WTC11 (cell line): ENCODE data around the gene CTNND2. TPM values are rescaled to one million over a fixed set of nuclear protein-coding genes. Genes with fewer than 3 reads are reported as not detected.

Experiments used
- ATAC-seq: fragments of 200-7000 bp; cut with Tn5 transposase; 2 replicates; pipeline ENCODE4 v1.10.0; 2021; ENCODE audit warnings: mild to moderate bottlenecking, moderate library complexity
- CTCF ChIA-PET: fragments of 300-600 bp; sonication (Branson Sonifier 250); formaldehyde crosslinking; loops from one replicate; lab custom pipeline; 2021; ENCODE audit warnings: antibody characterized with exemption; lab: Charles Lee
- POLR2A ChIA-PET: fragments of 350-600 bp; sonication (Branson Sonifier 250); formaldehyde crosslinking; loops from one replicate; lab custom pipeline; 2021; ENCODE audit warnings: antibody characterized with exemption; lab: Charles Lee
- DNase-seq: peaks from one replicate; pipeline ENCODE4 v3.0.0; 2021; ENCODE audit warnings: low spot score
- H3K27ac Mint-ChIP-seq: 2 replicates; pipeline ENCODE4 v1.8.0; 2021; ENCODE audit warnings: mixed read lengths
- H3K27me3 Mint-ChIP-seq: 2 replicates; pipeline ENCODE4 v1.8.0; 2021; ENCODE audit warnings: low read depth, mild to moderate bottlenecking, moderate library complexity, mixed read lengths
- H3K36me3 Mint-ChIP-seq: 2 replicates; pipeline ENCODE4 v1.8.0; 2021; ENCODE audit warnings: mixed read lengths
- H3K4me1 Mint-ChIP-seq: 2 replicates; pipeline ENCODE4 v1.8.0; 2022; ENCODE audit warnings: mixed read lengths
- H3K4me3 Mint-ChIP-seq: 2 replicates; pipeline ENCODE4 v1.8.0; 2021; ENCODE audit warnings: mild to moderate bottlenecking, moderate library complexity, mixed read lengths
- H3K9me3 Mint-ChIP-seq: 2 replicates; pipeline ENCODE4 v1.8.0; 2021; ENCODE audit warnings: mixed read lengths
- AR ChIP-seq: fragments of 250-450 bp; sonication (Bioruptor Pico); IDR thresholded peaks from 2 replicates; pipeline ENCODE4 v1.9.0; 2021; ENCODE audit warnings: mild to moderate bottlenecking
- CBFB ChIP-seq: sonication (generic); formaldehyde crosslinking; IDR thresholded peaks from 2 replicates; pipeline ENCODE4 v1.8.1; 2022; ENCODE audit warnings: mild to moderate bottlenecking, low read depth, missing genetic modification reagents
- CREM ChIP-seq: sonication (generic); formaldehyde crosslinking; IDR thresholded peaks from 2 replicates; pipeline ENCODE4 v1.8.1; 2022; ENCODE audit warnings: mild to moderate bottlenecking, missing genetic modification reagents, moderate library complexity
- ELF4 ChIP-seq: sonication (generic); formaldehyde crosslinking; IDR thresholded peaks from 2 replicates; pipeline ENCODE4 v1.8.1; 2022; ENCODE audit warnings: low read depth, mild to moderate bottlenecking, moderate library complexity, missing genetic modification reagents
- ESRRA ChIP-seq: sonication (generic); formaldehyde crosslinking; IDR thresholded peaks from 2 replicates; pipeline ENCODE4 v1.8.1; 2022; ENCODE audit warnings: mild to moderate bottlenecking, missing genetic modification reagents, borderline replicate concordance
- FOXP1 ChIP-seq: sonication (generic); formaldehyde crosslinking; IDR thresholded peaks from 2 replicates; pipeline ENCODE4 v1.8.0; 2022; ENCODE audit warnings: missing genetic modification reagents, mild to moderate bottlenecking, moderate library complexity, borderline replicate concordance
- GABPB1 ChIP-seq: sonication (generic); formaldehyde crosslinking; IDR thresholded peaks from 2 replicates; pipeline ENCODE4 v1.8.1; 2023; ENCODE audit warnings: mild to moderate bottlenecking, missing genetic modification reagents
- GRHL2 ChIP-seq: fragments of 250-450 bp; sonication (Bioruptor Pico); IDR thresholded peaks from 2 replicates; pipeline ENCODE4 v1.8.0; 2022; ENCODE audit warnings: mild to moderate bottlenecking, moderate library complexity; ENCODE audit not compliant: insufficient replicate concordance, severe bottlenecking
- NFE2L1 ChIP-seq: sonication (generic); formaldehyde crosslinking; IDR thresholded peaks from 2 replicates; pipeline ENCODE4 v1.8.1; 2023; ENCODE audit warnings: missing genetic modification reagents
- NR3C1 ChIP-seq: sonication (generic); formaldehyde crosslinking; conservative IDR thresholded peaks from 2 replicates; pipeline ENCODE4 v1.8.1; 2023; ENCODE audit warnings: low read depth, mild to moderate bottlenecking, missing genetic modification reagents
- PRRX2 ChIP-seq: fragments of 250-450 bp; sonication (Bioruptor Pico); IDR thresholded peaks from 2 replicates; pipeline ENCODE4 v1.8.0; 2021; ENCODE audit warnings: mild to moderate bottlenecking
- RELA ChIP-seq: sonication (generic); formaldehyde crosslinking; IDR thresholded peaks from 2 replicates; pipeline ENCODE4 v1.8.1; 2022; ENCODE audit warnings: missing genetic modification reagents, mild to moderate bottlenecking, borderline replicate concordance
- RORB ChIP-seq: fragments of 250-450 bp; sonication (Bioruptor Pico); IDR thresholded peaks from 2 replicates; pipeline ENCODE4 v1.9.0; 2021; ENCODE audit warnings: mild to moderate bottlenecking
- SMAD3 ChIP-seq: sonication (generic); formaldehyde crosslinking; IDR thresholded peaks from 2 replicates; pipeline ENCODE4 v1.8.0; 2022; ENCODE audit warnings: missing genetic modification reagents, mild to moderate bottlenecking, borderline replicate concordance
- SOX15 ChIP-seq: fragments of 250-450 bp; sonication (Bioruptor Pico); IDR thresholded peaks from 2 replicates; pipeline ENCODE4 v1.9.0; 2021; ENCODE audit warnings: mild to moderate bottlenecking
- TEAD1 ChIP-seq: sonication (generic); formaldehyde crosslinking; IDR thresholded peaks from 2 replicates; pipeline ENCODE4 v1.8.0; 2022; ENCODE audit warnings: mild to moderate bottlenecking, missing genetic modification reagents
- TP53 ChIP-seq: sonication (generic); formaldehyde crosslinking; IDR thresholded peaks from 2 replicates; pipeline ENCODE4 v1.8.1; 2023; ENCODE audit warnings: mild to moderate bottlenecking, missing genetic modification reagents
- USF2 ChIP-seq: sonication (generic); formaldehyde crosslinking; IDR thresholded peaks from 2 replicates; pipeline ENCODE4 v1.8.1; 2023; ENCODE audit warnings: mild to moderate bottlenecking, missing genetic modification reagents, moderate library complexity
- ZBTB43 ChIP-seq: sonication (generic); formaldehyde crosslinking; IDR thresholded peaks from 2 replicates; pipeline ENCODE4 v1.8.1; 2023; ENCODE audit warnings: mild to moderate bottlenecking, missing genetic modification reagents
- ZNF317 ChIP-seq: sonication (generic); formaldehyde crosslinking; IDR thresholded peaks from 2 replicates; pipeline ENCODE4 v1.8.1; 2023; ENCODE audit warnings: low read depth, mild to moderate bottlenecking, moderate library complexity, missing genetic modification reagents, borderline replicate concordance
- ZNF423 ChIP-seq: fragments of 250-450 bp; sonication (Bioruptor Pico); IDR thresholded peaks from 2 replicates; pipeline ENCODE4 v2.1.2; 2022; ENCODE audit warnings: mild to moderate bottlenecking, moderate library complexity
- total RNA-seq: library from RNA; stranded (reverse); gene quantifications from 3 replicates; pipeline ENCODE4 v1.2.3, GENCODE V29; 2021
- TF ChIP-seq, protein P1 (sequence below): sonication (generic); formaldehyde crosslinking; IDR thresholded peaks from 2 replicates; pipeline ENCODE4 v1.8.0; 2023; ENCODE audit warnings: missing genetic modification reagents, mild to moderate bottlenecking, borderline replicate concordance
- TF ChIP-seq, protein P2 (sequence below): fragments of 250-450 bp; sonication (Bioruptor Pico); IDR thresholded peaks from 2 replicates; pipeline ENCODE4 v2.1.2; 2022; ENCODE audit warnings: mild to moderate bottlenecking, moderate library complexity

CTNND2 gene
- total RNA-seq, 1 experiment from 2014 or later: 11.9 TPM

DNA sequence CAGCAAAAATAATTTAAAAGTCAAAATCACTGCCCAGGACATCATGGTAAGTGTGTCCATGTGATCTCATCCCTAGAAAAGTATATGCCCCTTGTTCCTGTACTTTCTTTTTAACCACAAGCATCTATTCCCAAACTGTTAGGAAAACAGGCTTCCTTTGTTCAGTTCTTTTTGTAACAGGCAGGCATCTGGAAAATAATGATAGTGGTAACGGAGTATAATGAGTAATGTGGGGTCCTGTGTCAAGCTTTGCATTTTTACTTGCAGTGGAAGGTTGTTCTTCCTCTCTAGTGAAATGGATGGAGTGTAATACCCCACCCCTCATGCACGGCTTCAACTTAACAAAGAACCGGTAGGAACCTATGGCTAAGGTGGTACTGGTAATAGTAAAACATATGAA lies 532.1 kb downstream of the CTNND2 start (continued):
- no peak for TF ChIP-seq GRHL2 (CRISPR knock-in tag)
- no peak for TF ChIP-seq CBFB (CRISPR knock-in tag)
- no peak for TF ChIP-seq ZNF317 (CRISPR knock-in tag)
- TF ChIP-seq ESRRA (CRISPR knock-in tag): no peak
- no peak for TF ChIP-seq PRRX2 (CRISPR knock-in tag)
- TF ChIP-seq AR: no peak
- no peak for TF ChIP-seq GABPB1
- TF ChIP-seq TEAD1 (CRISPR knock-in tag): no peak
- TF ChIP-seq RORB (CRISPR knock-in tag): no peak
- TF ChIP-seq, protein P1, sequence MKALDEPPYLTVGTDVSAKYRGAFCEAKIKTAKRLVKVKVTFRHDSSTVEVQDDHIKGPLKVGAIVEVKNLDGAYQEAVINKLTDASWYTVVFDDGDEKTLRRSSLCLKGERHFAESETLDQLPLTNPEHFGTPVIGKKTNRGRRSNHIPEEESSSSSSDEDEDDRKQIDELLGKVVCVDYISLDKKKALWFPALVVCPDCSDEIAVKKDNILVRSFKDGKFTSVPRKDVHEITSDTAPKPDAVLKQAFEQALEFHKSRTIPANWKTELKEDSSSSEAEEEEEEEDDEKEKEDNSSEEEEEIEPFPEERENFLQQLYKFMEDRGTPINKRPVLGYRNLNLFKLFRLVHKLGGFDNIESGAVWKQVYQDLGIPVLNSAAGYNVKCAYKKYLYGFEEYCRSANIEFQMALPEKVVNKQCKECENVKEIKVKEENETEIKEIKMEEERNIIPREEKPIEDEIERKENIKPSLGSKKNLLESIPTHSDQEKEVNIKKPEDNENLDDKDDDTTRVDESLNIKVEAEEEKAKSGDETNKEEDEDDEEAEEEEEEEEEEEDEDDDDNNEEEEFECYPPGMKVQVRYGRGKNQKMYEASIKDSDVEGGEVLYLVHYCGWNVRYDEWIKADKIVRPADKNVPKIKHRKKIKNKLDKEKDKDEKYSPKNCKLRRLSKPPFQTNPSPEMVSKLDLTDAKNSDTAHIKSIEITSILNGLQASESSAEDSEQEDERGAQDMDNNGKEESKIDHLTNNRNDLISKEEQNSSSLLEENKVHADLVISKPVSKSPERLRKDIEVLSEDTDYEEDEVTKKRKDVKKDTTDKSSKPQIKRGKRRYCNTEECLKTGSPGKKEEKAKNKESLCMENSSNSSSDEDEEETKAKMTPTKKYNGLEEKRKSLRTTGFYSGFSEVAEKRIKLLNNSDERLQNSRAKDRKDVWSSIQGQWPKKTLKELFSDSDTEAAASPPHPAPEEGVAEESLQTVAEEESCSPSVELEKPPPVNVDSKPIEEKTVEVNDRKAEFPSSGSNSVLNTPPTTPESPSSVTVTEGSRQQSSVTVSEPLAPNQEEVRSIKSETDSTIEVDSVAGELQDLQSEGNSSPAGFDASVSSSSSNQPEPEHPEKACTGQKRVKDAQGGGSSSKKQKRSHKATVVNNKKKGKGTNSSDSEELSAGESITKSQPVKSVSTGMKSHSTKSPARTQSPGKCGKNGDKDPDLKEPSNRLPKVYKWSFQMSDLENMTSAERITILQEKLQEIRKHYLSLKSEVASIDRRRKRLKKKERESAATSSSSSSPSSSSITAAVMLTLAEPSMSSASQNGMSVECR (CRISPR knock-in tag): no peak

DNA sequence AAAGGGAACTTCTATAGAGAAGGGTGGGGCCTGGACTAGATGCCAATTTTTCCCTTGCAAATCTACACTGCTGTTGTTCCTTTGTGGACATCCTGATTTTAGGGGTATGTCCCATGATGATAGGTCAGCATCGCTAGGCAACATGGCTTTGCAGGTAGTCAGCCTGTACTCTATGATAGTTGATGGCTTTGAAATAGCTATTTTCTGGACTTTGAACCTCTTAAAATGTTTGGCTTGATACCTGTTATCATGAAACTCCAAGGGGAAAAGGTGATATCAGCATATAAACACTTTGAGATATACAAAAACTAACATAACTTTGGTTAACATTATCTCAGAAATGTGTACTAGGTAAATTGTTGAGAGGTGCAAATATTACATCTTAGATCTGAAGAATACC lies 533.2 kb downstream of the CTNND2 start:
- ChIA-PET POLR2A (no interaction called here), CTCF (no interaction called here)
- H3K36me3 Mint-ChIP-seq: no peaks in the 10 kb centered on the region
- no peaks in the 10 kb centered on the region for H3K27me3 Mint-ChIP-seq
- no peak overlapping the region for H3K4me3 Mint-ChIP-seq
- no peak for ATAC-seq
- H3K9me3 Mint-ChIP-seq: no peaks in the 10 kb centered on the region
- peaks cover 35% of the 10 kb centered on the region for H3K4me1 Mint-ChIP-seq
- H3K27ac Mint-ChIP-seq: no peak overlapping the region
- DNase-seq: no peak
- TF ChIP-seq FOXP1 (CRISPR knock-in tag) (no peak), ESRRA (CRISPR knock-in tag) (no peak), NR3C1 (CRISPR knock-in tag) (no peak), TP53 (CRISPR knock-in tag) (no peak), SMAD3 (no peak), ZBTB43 (CRISPR knock-in tag) (no peak), CREM (CRISPR knock-in tag) (no peak), ELF4 (CRISPR knock-in tag) (no peak)

DNA sequence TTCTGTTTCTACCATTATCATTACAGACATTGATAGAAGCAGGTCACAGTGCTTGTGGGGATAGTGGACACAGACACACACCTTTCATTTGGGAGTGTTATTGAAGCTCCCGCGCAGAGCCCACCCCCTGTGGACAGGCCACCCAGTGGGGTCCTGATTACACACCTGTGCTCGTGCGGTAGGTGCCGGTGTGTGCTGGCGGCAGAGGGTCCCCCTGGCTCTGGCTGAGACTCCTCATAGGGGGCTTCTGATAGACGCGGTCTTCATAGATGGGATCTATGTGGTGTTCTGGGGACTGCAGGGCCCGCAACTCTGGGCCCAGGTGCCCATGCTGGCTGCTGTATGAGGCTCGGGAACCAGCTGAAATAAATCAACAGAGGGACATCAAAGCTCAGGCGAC lies 539.7 kb downstream of the CTNND2 start:
- H3K27ac Mint-ChIP-seq: no peak overlapping the region
- no peak for ATAC-seq
- H3K9me3 Mint-ChIP-seq: no peaks in the 10 kb centered on the region
- ChIA-PET POLR2A (no interaction called here), CTCF (no interaction called here)
- DNase-seq: no peak
- no peaks in the 10 kb centered on the region for H3K36me3 Mint-ChIP-seq
- no peak overlapping the region for H3K4me3 Mint-ChIP-seq
- H3K27me3 Mint-ChIP-seq: no peaks in the 10 kb centered on the region
- H3K4me1 Mint-ChIP-seq: peaks cover 2% of the 10 kb centered on the region; the same call in 1 of the 2 replicates
- no peak for TF ChIP-seq RELA (CRISPR knock-in tag)
- no peak for TF ChIP-seq ZNF423 (CRISPR knock-in tag)
- TF ChIP-seq, protein P2, sequence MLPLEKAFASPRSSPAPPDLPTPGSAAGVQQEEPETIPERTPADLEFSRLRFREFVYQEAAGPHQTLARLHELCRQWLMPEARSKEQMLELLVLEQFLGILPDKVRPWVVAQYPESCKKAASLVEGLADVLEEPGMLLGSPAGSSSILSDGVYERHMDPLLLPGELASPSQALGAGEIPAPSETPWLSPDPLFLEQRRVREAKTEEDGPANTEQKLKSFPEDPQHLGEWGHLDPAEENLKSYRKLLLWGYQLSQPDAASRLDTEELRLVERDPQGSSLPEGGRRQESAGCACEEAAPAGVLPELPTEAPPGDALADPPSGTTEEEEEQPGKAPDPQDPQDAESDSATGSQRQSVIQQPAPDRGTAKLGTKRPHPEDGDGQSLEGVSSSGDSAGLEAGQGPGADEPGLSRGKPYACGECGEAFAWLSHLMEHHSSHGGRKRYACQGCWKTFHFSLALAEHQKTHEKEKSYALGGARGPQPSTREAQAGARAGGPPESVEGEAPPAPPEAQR (CRISPR knock-in tag): no peak
- no peak for TF ChIP-seq ZBTB43 (CRISPR knock-in tag)
- TF ChIP-seq NFE2L1 (CRISPR knock-in tag): no peak
- TF ChIP-seq GRHL2 (CRISPR knock-in tag): no peak
- no peak for TF ChIP-seq USF2 (CRISPR knock-in tag)
- no peak for TF ChIP-seq SOX15 (CRISPR knock-in tag)
